Breast epithelium (tissue), 4 donors: ENCODE measurements around the gene AURKA. TPM values are rescaled to one million over a fixed set of nuclear protein-coding genes. Genes with fewer than 3 reads are reported as not detected.

Experiments
- DNase-seq, 2 donors: peaks; one replicate each; pipeline ENCODE4 v3.0.0-alpha.2; 2019; ENCODE audit warnings: low spot score in 2 of 2
- H3K27ac ChIP-seq, 2 donors: fragments of 200-600 bp; sonication (generic) in 1 of 2; one replicate each; pipeline ENCODE4 v1.5.1; 2016 to 2019; ENCODE audit warnings: mild to moderate bottlenecking in 1 of 2
- H3K27me3 ChIP-seq, 2 donors: fragments of 200-600 bp; sonication (generic) in 1 of 2; one replicate each; pipeline versions ENCODE4 v1.5.1 to v1.6.0; 2017 to 2019; ENCODE audit warnings: control low read depth in 1 of 2, mild to moderate bottlenecking in 1 of 2
- H3K36me3 ChIP-seq: fragments of 200-600 bp; one replicate; pipeline ENCODE4 v1.5.1; 2019
- H3K4me1 ChIP-seq, 2 donors: fragments of 200-600 bp; sonication (generic); one replicate each; pipeline ENCODE4 v1.5.1; 2016 to 2019; ENCODE audit warnings: control low read depth in 1 of 2
- H3K4me3 ChIP-seq, 3 donors: fragments of 200-600 bp; sonication (generic); 1 replicate in 2 of 3; 2 replicates in 1 of 3; pipeline ENCODE4 v1.5.1; 2016 to 2019; ENCODE audit warnings: mild to moderate bottlenecking in 3 of 3, moderate library complexity in 2 of 3
- H3K9me3 ChIP-seq, 2 donors: fragments of 200-600 bp; sonication (generic) in 1 of 2; one replicate each; pipeline ENCODE4 v1.5.1; 2016 to 2019; ENCODE audit warnings: control low read depth in 1 of 2
- CTCF ChIP-seq, 3 donors: fragments of 450-650 bp; IDR thresholded peaks; one replicate each; pipeline ENCODE4 v1.5.1; 2016 to 2017; ENCODE audit warnings: antibody characterized with exemption in 3 of 3, mild to moderate bottlenecking in 3 of 3, moderate library complexity in 3 of 3
- POLR2A ChIP-seq: fragments of 450-650 bp; IDR thresholded peaks from one replicate; pipeline ENCODE4 v1.6.1; 2016; ENCODE audit warnings: antibody characterized with exemption, mild to moderate bottlenecking, moderate library complexity
- POLR2AphosphoS5 ChIP-seq, 3 donors: sonication (generic); formaldehyde crosslinking; IDR thresholded peaks; one replicate each; pipeline ENCODE4 v1.6.1; 2017; ENCODE audit warnings: antibody characterized with exemption in 3 of 3
- intact Hi-C: fragments of 100-400 bp; cut with DNase I; formaldehyde crosslinking; loops from one replicate; pipeline ENCODE4 v1.15.1; 2023; ENCODE audit warnings: low total_unique reads
- total RNA-seq, 3 donors: library from RNA; depleted of rRNA; stranded (reverse); fragments of >200 nt; gene quantifications; one replicate each; pipeline ENCODE4 v1.1.0, GENCODE V29; 2016

The AURKA gene
- total RNA-seq, 3 donors from 2014 or later: 0.98 to 2.2 (median 1.6) TPM

DNA sequence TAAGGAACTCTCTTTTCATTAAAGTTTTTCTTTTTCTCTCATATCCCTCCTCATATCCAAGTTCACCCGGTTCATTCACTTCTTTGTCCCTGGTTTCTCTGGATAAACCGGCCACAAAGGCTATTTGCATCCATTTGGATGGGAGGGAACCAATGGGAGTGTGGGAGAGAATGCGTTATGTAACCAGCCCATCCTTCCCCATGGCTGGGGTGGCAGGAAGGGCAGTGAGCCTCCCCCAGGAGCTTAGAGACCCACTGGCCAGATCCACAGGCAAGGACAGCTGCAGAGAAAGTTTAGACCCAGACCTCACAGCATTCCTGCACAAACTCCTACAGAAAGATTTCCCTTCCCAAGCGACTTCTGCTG lies 30.8 kb upstream of the AURKA start:
- H3K9me3 ChIP-seq: no peaks in the 10 kb centered on the region
- intact Hi-C loops: loop anchor here (2.0 to 5.0 kb wide), 2 partner anchors 46 to 1014 kb away; no protein-coding TSS in a partner anchor
- no peaks in the 10 kb centered on the region for H3K4me1 ChIP-seq
- TF ChIP-seq POLR2A (no peak), POLR2AphosphoS5 (IDR thresholded peaks at IDR 0.05) (no peak), CTCF (IDR thresholded peaks at IDR 0.05) (no peak)
- H3K36me3 ChIP-seq: no peaks in the 10 kb centered on the region
- DNase-seq: no peak
- no peak overlapping the region for H3K4me3 ChIP-seq
- no peak overlapping the region for H3K27ac ChIP-seq
- H3K27me3 ChIP-seq: no peaks in the 10 kb centered on the region

DNA sequence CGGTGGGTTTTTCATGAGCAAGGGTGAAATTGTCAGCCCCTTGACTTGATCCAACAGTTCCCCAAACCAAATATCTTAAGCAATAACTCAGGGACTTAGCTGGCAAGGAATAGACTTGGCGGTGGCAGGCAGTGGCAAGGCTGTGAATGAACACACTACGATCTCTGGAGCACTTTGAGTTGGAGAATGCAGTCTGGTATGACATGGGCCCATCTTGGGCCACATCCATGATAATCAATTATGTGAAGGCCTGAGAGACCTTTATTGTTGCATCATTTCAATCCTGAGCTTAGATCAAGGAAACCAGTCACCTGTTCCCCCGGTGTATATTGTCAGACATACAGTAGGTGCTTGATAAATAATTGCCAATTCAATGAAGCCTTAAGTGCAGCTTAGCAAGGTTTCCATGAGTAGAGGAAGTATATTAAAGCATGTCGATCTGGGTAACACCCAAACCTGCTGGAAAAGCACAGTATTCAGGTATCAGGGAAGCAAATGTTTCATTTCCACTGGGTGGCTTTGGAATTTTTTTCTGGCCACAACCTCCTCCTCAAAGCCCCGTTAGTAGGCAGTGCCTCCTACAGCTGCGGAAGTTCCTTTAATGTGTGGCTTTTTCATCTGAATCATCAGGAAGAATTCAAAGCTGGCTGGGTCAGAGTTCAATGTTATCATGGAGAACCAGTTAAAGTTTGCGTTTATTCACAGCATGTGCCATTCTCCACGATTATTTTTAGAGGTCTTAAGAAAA lies 30.2 kb upstream of the AURKA start:
- H3K27me3 ChIP-seq: no peaks in the 10 kb centered on the region
- H3K27ac ChIP-seq: no peak overlapping the region
- no peaks in the 10 kb centered on the region for H3K9me3 ChIP-seq
- TF ChIP-seq POLR2A (no peak), POLR2AphosphoS5 (IDR thresholded peaks at IDR 0.05) (no peak), CTCF (IDR thresholded peaks at IDR 0.05) (no peak)
- H3K4me3 ChIP-seq: no peak overlapping the region
- intact Hi-C loops: loop anchor here (2.0 to 5.0 kb wide), 2 partner anchors 45 to 1015 kb away; no protein-coding TSS in a partner anchor
- H3K36me3 ChIP-seq: no peaks in the 10 kb centered on the region
- no peak for DNase-seq
- H3K4me1 ChIP-seq: no peaks in the 10 kb centered on the region

DNA sequence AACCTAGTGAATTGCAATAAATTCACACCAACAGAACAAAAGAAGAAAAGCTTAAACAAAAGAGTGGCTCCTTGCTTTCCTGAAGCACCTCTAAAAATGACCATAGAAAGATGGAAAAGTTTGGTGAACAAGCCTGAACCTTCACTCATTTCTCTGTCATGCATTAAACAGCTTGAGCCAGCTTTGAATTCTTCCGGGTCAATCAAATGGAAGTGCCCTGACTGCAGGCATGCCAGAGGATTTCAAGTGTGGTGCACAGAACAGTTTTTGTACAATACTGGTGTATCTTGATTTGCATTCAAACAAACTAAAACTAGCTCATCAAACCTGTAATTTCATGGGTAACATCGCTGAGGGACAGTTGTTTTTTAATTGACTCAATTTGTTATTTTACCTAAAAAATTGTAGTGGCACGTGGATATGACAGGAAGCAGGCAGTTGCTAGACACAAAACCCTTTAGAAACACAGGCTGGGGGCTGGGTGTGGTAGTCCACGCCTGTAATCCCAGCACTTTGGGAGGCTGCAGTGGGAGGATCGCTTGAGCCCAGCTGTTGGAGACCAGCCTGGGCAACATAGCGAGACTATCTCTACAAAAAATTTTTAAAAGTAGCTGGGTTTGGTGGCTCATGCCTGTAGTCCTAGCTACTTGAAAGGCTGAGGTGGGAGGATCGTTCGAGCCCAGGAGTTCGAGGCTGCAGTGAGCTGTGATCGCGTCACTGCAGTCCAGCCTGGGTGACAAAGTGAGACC lies 29.1 kb upstream of the AURKA start:
- H3K9me3 ChIP-seq: no peaks in the 10 kb centered on the region
- H3K27ac ChIP-seq: no peak overlapping the region
- no peak for TF ChIP-seq POLR2AphosphoS5 (IDR thresholded peaks at IDR 0.05)
- TF ChIP-seq CTCF (IDR thresholded peaks at IDR 0.05): no peak
- TF ChIP-seq POLR2A: no peak
- no peaks in the 10 kb centered on the region for H3K27me3 ChIP-seq
- H3K4me1 ChIP-seq: no peaks in the 10 kb centered on the region
- no peak overlapping the region for H3K4me3 ChIP-seq
- intact Hi-C loops: loop anchor here (5.0 kb wide), 1 partner anchor 1016 kb away; no protein-coding TSS in a partner anchor
- no peak for DNase-seq
- no peaks in the 10 kb centered on the region for H3K36me3 ChIP-seq

DNA sequence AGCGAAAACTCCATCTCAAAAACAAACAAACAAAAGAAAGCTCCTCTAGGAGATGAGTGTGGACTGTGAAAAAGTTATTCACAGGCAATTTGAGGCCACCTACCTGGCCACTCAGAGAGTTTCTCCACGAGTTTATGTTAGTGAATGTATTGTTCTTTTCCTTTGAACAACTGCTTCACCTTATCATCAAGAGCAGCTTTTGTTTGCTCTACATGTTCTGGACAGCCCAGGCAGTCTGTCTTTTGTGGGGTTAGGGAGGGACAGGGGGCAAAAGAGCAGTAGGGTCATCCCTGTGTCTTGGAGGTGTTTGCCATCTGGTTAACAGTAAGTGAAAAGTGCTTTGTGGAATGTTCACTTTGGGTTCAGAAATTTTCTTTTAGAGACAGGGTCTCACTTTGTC lies 28.0 kb upstream of the AURKA start:
- Histone ChIP-seq H3K36me3 (no peaks in the 10 kb centered on the region), H3K4me3 (no peak overlapping the region), H3K9me3 (no peaks in the 10 kb centered on the region), H3K4me1 (no peaks in the 10 kb centered on the region), H3K27ac (no peak overlapping the region), H3K27me3 (no peaks in the 10 kb centered on the region)
- intact Hi-C loops: loop anchor here (5.0 kb wide), 1 partner anchor 1017 kb away; no protein-coding TSS in a partner anchor
- TF ChIP-seq POLR2A (no peak), POLR2AphosphoS5 (IDR thresholded peaks at IDR 0.05) (no peak), CTCF (IDR thresholded peaks at IDR 0.05) (no peak)
- no peak for DNase-seq

DNA sequence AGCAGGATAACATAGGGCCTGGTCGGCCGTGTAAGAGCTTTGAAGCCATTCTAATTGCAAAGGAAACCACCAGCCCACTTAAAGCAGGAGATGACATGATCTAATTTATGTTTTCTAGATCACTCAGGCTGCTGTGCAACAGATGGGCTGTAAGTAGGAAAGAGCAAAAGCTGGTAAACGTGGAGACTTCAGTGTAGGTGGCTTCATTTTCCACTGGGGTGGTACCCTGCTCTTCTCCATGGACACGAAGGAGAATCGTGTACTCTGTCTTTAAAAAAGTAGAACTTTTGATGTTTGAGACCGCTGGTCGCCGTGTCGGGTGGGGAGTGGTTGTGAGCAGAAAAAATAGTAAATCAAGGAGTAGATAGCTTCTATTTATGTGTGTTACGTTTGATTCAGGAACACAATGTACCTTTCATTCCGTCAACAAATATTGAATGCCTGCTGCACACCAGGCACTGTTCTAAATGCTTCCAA lies 26.4 kb upstream of the AURKA start:
- Histone ChIP-seq H3K4me1 (no peaks in the 10 kb centered on the region), H3K36me3 (no peaks in the 10 kb centered on the region), H3K27me3 (no peaks in the 10 kb centered on the region), H3K9me3 (no peaks in the 10 kb centered on the region), H3K27ac (no peak overlapping the region), H3K4me3 (no peak overlapping the region)
- DNase-seq: no peak
- no peak for TF ChIP-seq CTCF (IDR thresholded peaks at IDR 0.05)
- no peak for TF ChIP-seq POLR2A
- TF ChIP-seq POLR2AphosphoS5 (IDR thresholded peaks at IDR 0.05): no peak
- intact Hi-C loops: no loop called here
